GM19023 (cell line): ENCODE results near the gene AMIGO3.
"Not testable (repeated sequence)": the region's sequence is repeated elsewhere in the genome, so short reads cannot be mapped to it uniquely, and the experiment has no call there.

Source experiments
- ATAC-seq: cut with Tn5 transposase; IDR thresholded peaks from one replicate; pipeline ENCODE4 v1.9.1; 2021; ENCODE audit warnings: mild to moderate bottlenecking, moderate library complexity; ENCODE audit not compliant: unreplicated experiment

AMIGO3 gene

GRCh38 chr3:49712631-49713317 lies 6.7 kb downstream of the AMIGO3 start:
- ATAC-seq: no peak

GRCh38 chr3:49712166-49712565 lies 7.3 kb downstream of the AMIGO3 start:
- no peak for ATAC-seq

GRCh38 chr3:49711489-49711888 lies 8.0 kb downstream of the AMIGO3 start:
- ATAC-seq: no peak

GRCh38 chr3:49709852-49710251 lies 9.6 kb downstream of the AMIGO3 start:
- no peak for ATAC-seq

- ATAC-seq: no peak
These were observed 12.4 kb downstream of the AMIGO3 start for GRCh38 chr3:49707113-49707480.

GRCh38 chr3:49706456-49707112 lies 12.9 kb downstream of the AMIGO3 start:
- ATAC-seq: no peak

GRCh38 chr3:49705390-49705960 lies 14.0 kb downstream of the AMIGO3 start:
- no peak for ATAC-seq

- no peak for ATAC-seq
These were observed 14.9 kb downstream of the AMIGO3 start for GRCh38 chr3:49704629-49705028.

GRCh38 chr3:49703956-49704355 lies 15.5 kb downstream of the AMIGO3 start:
- ATAC-seq: no peak

GRCh38 chr3:49703443-49703927 lies 16.0 kb downstream of the AMIGO3 start:
- ATAC-seq: no peak

- ATAC-seq: no peak
These were observed 16.8 kb downstream of the AMIGO3 start for GRCh38 chr3:49702672-49703071.

GRCh38 chr3:49701388-49702077 lies 18.0 kb downstream of the AMIGO3 start:
- no peak for ATAC-seq

- ATAC-seq: no peak
These were observed 18.9 kb downstream of the AMIGO3 start for GRCh38 chr3:49700453-49701128.

- ATAC-seq: no peak
These were observed 19.5 kb downstream of the AMIGO3 start for GRCh38 chr3:49700014-49700413.

GRCh38 chr3:49699281-49699979 lies 20.1 kb downstream of the AMIGO3 start:
- no peak for ATAC-seq

- not testable (repeated sequence) for ATAC-seq
These were observed 24.0 kb downstream of the AMIGO3 start for GRCh38 chr3:49695350-49696015.

- not testable (repeated sequence) for ATAC-seq
These were observed 24.9 kb downstream of the AMIGO3 start for GRCh38 chr3:49694409-49695070.

GRCh38 chr3:49691481-49691880 lies 28.0 kb downstream of the AMIGO3 start:
- not testable (repeated sequence) for ATAC-seq

- not testable (repeated sequence) for ATAC-seq
These were observed 28.6 kb downstream of the AMIGO3 start for GRCh38 chr3:49690856-49691255.
